Raji (cell line): ENCODE results near the gene NTRK3.

Experiments
- POLR2A ChIP-seq: IDR thresholded peaks from 2 replicates; pipeline ENCODE4 v1.6.1; 2011; ENCODE audit warnings: low read depth, low read length, control low read depth; ENCODE audit not compliant: insufficient read depth

NTRK3 gene

GRCh38 chr15:87935583-87935982 is 321.0 kb downstream of the NTRK3 start:
- TF ChIP-seq POLR2A = no peak

GRCh38 chr15:87931584-87931983 is 325.0 kb downstream of the NTRK3 start:
- no peak for TF ChIP-seq POLR2A

GRCh38 chr15:87930457-87930856 is 326.1 kb downstream of the NTRK3 start:
- no peak for TF ChIP-seq POLR2A

- no peak for TF ChIP-seq POLR2A
These were observed 326.7 kb downstream of the NTRK3 start for GRCh38 chr15:87929841-87930240.

GRCh38 chr15:87924433-87924832 is 332.1 kb downstream of the NTRK3 start:
- no peak for TF ChIP-seq POLR2A

GRCh38 chr15:87919064-87919463 is 337.5 kb downstream of the NTRK3 start:
- TF ChIP-seq POLR2A = no peak

- no peak for TF ChIP-seq POLR2A
These were observed 339.1 kb downstream of the NTRK3 start for GRCh38 chr15:87917480-87917879.

GRCh38 chr15:87916208-87916607 is 340.3 kb downstream of the NTRK3 start:
- TF ChIP-seq POLR2A = no peak

- no peak for TF ChIP-seq POLR2A
These were observed 346.2 kb downstream of the NTRK3 start for GRCh38 chr15:87910301-87910700.

- no peak for TF ChIP-seq POLR2A
These were observed 348.7 kb downstream of the NTRK3 start for GRCh38 chr15:87907676-87908446.

- TF ChIP-seq POLR2A = no peak
These were observed 350.1 kb downstream of the NTRK3 start for GRCh38 chr15:87906444-87906843.

GRCh38 chr15:87902772-87903426 is 353.6 kb downstream of the NTRK3 start:
- no peak for TF ChIP-seq POLR2A

GRCh38 chr15:87901926-87902690 is 354.4 kb downstream of the NTRK3 start:
- no peak for TF ChIP-seq POLR2A

GRCh38 chr15:87901008-87901407 is 355.5 kb downstream of the NTRK3 start:
- TF ChIP-seq POLR2A = no peak

GRCh38 chr15:87896936-87897335 is 359.6 kb downstream of the NTRK3 start:
- no peak for TF ChIP-seq POLR2A

- TF ChIP-seq POLR2A = no peak
These were observed 369.4 kb downstream of the NTRK3 start for GRCh38 chr15:87887177-87887576.
